Lower leg skin (tissue), 4 donors: ENCODE data around the gene S1PR4. TPM values are rescaled to one million over a fixed set of nuclear protein-coding genes. Genes with fewer than 3 reads are reported as not detected.

ENCODE experiments used
- DNase-seq, 2 donors: peaks; one replicate each; pipeline ENCODE4 v3.0.0-alpha.2; 2019; ENCODE audit warnings: low spot score in 2 of 2
- H3K4me3 ChIP-seq: fragments of 200-600 bp; sonication (generic); 2 replicates; pipeline ENCODE4 v1.5.1; 2017; ENCODE audit warnings: mild to moderate bottlenecking, low read depth; ENCODE audit not compliant: poor library complexity, severe bottlenecking
- POLR2A ChIP-seq, 2 donors: fragments of 450-650 bp; IDR thresholded peaks; one replicate each; pipeline ENCODE4 v1.6.1; 2016 to 2017; ENCODE audit warnings: antibody characterized with exemption in 2 of 2, mild to moderate bottlenecking in 1 of 2, moderate library complexity in 1 of 2
- WGBS, 2 donors: methylation state at CpG; one replicate each; pipeline ENCODE4 v1.1.5; 2018; 5-methylcytosine and 5-hydroxymethylcytosine counted together
- intact Hi-C: fragments of 100-400 bp; cut with DNase I; formaldehyde crosslinking; loops from one replicate; pipeline ENCODE4 v1.15.0; 2023; ENCODE audit warnings: low total_unique reads
- total RNA-seq, 4 donors: library from RNA; depleted of rRNA; stranded (reverse); fragments of >200 nt; gene quantifications; one replicate each; pipeline ENCODE4 v1.1.0, GENCODE V29; 2016
- TF ChIP-seq, protein P1 (sequence below), 3 donors: fragments of 450-650 bp; IDR thresholded peaks; one replicate each; pipeline ENCODE4 v1.5.1; 2016; ENCODE audit warnings: antibody characterized with exemption in 3 of 3, mild to moderate bottlenecking in 3 of 3, moderate library complexity in 2 of 3

Gene S1PR4
- total RNA-seq, 4 donors from 2014 or later, result 0.19 to 3.4 (median 2.2) TPM; not detected in 1

GRCh38 chr19:3160219-3160618, 18.4 kb upstream of the S1PR4 start:
- TF ChIP-seq, protein P1, sequence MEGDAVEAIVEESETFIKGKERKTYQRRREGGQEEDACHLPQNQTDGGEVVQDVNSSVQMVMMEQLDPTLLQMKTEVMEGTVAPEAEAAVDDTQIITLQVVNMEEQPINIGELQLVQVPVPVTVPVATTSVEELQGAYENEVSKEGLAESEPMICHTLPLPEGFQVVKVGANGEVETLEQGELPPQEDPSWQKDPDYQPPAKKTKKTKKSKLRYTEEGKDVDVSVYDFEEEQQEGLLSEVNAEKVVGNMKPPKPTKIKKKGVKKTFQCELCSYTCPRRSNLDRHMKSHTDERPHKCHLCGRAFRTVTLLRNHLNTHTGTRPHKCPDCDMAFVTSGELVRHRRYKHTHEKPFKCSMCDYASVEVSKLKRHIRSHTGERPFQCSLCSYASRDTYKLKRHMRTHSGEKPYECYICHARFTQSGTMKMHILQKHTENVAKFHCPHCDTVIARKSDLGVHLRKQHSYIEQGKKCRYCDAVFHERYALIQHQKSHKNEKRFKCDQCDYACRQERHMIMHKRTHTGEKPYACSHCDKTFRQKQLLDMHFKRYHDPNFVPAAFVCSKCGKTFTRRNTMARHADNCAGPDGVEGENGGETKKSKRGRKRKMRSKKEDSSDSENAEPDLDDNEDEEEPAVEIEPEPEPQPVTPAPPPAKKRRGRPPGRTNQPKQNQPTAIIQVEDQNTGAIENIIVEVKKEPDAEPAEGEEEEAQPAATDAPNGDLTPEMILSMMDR (IDR thresholded peaks at IDR 0.05), result no peak
- TF ChIP-seq POLR2A (IDR thresholded peaks at IDR 0.05), result no peak
- intact Hi-C loops, result loop anchor here (10.0 kb wide), 1 partner anchor 75 kb away; no protein-coding TSS in a partner anchor
- DNase-seq, result no peak

GRCh38 chr19:3161453-3161852, 17.1 kb upstream of the S1PR4 start:
- TF ChIP-seq POLR2A (IDR thresholded peaks at IDR 0.05), result no peak
- no peak overlapping the region for H3K4me3 ChIP-seq
- no peak for DNase-seq
- WGBS, 2 donors, result 86 to 88% methylated on average over 4 of the region's 4 CpGs
- intact Hi-C loops, result loop anchor here (10.0 kb wide), 1 partner anchor 77 kb away; no protein-coding TSS in a partner anchor

More at GRCh38 chr19:3160219-3160618, 18.4 kb upstream of the S1PR4 start:
- 86 to 91% methylated on average over 3 of the region's 3 CpGs for WGBS, 2 donors
- no peak overlapping the region for H3K4me3 ChIP-seq

DNA sequence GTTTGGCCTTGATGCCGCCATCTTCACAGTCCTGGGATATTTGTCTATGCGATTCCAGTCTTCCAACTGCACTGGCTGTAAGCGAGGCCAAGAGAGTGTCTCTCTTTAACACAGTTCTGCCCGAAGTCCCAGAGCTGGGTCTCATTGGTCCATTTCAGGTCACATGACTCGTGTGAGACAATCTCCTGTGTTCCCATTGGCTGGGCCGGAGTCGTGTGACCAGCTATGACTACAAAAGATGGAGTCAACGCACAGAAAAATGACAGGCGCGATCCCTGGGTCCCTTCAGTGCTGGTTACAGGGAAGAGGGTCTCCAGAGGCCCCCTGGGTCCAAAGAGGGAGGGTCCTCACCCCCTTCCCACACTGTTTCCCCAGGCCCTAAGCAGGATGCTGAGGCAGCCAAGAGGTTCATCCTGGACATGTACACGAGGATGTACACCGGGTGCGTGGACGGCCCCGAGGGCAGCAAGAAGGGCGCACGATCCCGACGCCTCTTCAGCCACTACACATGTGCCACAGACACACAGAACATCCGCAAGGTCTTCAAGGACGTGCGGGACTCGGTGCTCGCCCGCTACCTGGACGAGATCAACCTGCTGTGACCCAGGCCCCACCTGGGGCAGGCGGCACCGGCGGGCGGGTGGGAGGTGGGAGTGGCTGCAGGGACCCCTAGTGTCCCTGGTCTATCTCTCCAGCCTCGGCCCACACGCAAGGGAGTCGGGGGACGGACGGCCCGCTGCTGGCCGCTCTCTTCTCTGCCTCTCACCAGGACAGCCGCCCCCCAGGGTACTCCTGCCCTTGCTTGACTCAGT, 15.9 kb upstream of the S1PR4 start:
- DNase-seq, result no peak
- WGBS, 2 donors, result 72 to 82% methylated on average over 37 to 38 of the region's 38 CpGs
- no peak overlapping the region for H3K4me3 ChIP-seq
- TF ChIP-seq, protein P1 (IDR thresholded peaks at IDR 0.05), result no peak
- no peak for TF ChIP-seq POLR2A (IDR thresholded peaks at IDR 0.05)
- intact Hi-C loops, result loop anchor here (10.0 kb wide), 1 partner anchor 78 kb away; no protein-coding TSS in a partner anchor

- DNase-seq, result no peak
- 20 to 24% methylated on average over 27 of the region's 27 CpGs for WGBS, 2 donors
- TF ChIP-seq, protein P1 (IDR thresholded peaks at IDR 0.05), result peak in 1 of 3 donors; percentile 32
- TF ChIP-seq POLR2A (IDR thresholded peaks at IDR 0.05), result no peak
- H3K4me3 ChIP-seq, result no peak overlapping the region
- intact Hi-C loops, result loop anchor here (10.0 kb wide), 1 partner anchor 79 kb away; no protein-coding TSS in a partner anchor
Observed at GRCh38 chr19:3163230-3163886, 15.2 kb upstream of the S1PR4 start.

GRCh38 chr19:3163943-3164342, 14.6 kb upstream of the S1PR4 start:
- TF ChIP-seq, protein P1 (IDR thresholded peaks at IDR 0.05), result no peak
- TF ChIP-seq POLR2A (IDR thresholded peaks at IDR 0.05), result no peak
- WGBS, 2 donors, result 66 to 70% methylated on average over 7 of the region's 7 CpGs
- H3K4me3 ChIP-seq, result no peak overlapping the region
- DNase-seq, result no peak
- intact Hi-C loops, result loop anchor here (10.0 kb wide), 1 partner anchor 79 kb away; no protein-coding TSS in a partner anchor
